ENCODE results near the gene SMAD2. TPM values are rescaled to one million over a fixed set of nuclear protein-coding genes. Genes with fewer than 3 reads are reported as not detected.

The SMAD2 gene
- total and polyA plus RNA-seq, 9 of the 15 experiments (the other 6 are each of a cell fraction or from before 2014, with no cell fraction given) = 9.2 to 49.6 (median 33.7) TPM

GRCh38 chr18:47800248-47800647 is 130.2 kb downstream of the SMAD2 start (continued):
- TF ChIP-seq ZBTB40 (IDR thresholded peaks at IDR 0.05) (no peak), ZBTB40 (CRISPR knock-in tag; IDR thresholded peaks at IDR 0.05) (no peak), MLX (CRISPR knock-in tag; conservative IDR thresholded peaks at IDR 0.05) (no peak), ZNF217 (CRISPR knock-in tag; IDR thresholded peaks at IDR 0.05) (no peak)
